ENCODE data around the gene GFRAL.

Gene GFRAL

DNA sequence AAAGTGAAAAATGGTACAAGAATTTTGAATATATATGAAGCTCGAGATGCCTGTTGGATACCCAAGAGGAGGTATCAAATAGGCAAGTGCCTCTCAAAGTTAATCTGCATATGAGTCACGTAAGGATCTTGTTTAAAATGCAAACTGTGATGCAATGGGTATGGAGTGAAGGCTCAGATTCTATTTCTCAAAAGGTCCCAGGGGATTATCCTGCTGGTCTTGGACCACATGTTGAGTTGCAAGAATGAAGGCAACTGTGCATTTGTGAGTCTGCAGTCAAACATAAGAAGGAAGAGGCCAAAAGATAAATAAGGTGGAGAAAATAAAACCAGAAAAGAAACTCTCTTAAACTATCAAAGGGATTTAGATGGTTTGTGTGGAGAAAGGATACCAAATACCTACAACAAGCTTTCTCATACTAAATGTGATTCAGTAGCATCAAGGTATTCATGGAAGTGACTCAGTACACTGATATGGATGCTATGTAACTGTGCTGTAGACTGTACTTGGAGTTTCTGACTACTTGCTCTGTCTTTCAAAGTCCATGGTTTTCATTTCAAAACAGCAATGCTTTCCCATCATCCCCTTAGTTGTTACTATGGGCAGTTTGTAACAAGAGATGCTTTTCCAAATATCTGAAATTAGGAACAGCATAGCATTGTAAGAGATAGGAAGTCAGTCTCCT is 106.3 kb downstream of the GFRAL start:
- no peak for DNase-seq (ENCODE audit: low read depth)

DNA sequence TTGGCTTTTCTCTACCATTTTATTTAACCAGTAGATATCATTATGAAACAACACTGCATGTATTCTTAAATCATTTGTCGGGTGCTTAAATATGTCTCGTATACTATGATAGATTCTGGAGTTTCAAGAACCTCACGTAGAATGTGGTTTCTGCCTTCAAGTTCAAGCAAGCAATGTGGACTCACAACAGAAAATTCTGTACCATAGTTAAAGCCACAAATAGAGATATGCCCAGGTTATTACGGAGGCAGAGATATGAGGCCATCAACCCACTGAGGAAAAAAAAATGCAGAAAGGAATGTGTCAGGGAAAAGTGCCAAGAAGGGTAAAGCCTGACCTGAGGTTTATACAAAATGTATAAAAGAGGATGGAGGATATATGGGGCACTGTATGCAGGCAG is 109.9 kb downstream of the GFRAL start:
- DNase-seq (ENCODE audit: low read depth) = no peak

DNA sequence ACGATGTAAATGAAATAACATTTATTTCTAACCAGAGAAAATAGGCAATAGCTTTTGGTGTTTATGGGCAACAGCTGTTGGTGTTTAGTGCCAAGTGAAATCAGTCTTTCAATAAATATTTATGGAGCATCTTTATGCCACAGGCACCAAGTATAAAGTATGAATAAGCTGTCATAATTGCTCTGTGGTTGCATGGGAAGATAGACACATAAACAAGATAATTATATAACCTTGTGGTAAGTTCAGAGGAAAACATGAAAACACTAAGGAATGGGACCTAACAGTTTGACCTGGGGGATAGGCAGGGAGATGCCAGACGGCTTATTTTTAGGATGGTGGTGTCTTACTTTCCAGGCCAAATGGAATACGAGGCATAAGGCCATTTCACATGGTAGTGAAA is 110.9 kb downstream of the GFRAL start:
- no peak for DNase-seq (ENCODE audit: low read depth)

DNA sequence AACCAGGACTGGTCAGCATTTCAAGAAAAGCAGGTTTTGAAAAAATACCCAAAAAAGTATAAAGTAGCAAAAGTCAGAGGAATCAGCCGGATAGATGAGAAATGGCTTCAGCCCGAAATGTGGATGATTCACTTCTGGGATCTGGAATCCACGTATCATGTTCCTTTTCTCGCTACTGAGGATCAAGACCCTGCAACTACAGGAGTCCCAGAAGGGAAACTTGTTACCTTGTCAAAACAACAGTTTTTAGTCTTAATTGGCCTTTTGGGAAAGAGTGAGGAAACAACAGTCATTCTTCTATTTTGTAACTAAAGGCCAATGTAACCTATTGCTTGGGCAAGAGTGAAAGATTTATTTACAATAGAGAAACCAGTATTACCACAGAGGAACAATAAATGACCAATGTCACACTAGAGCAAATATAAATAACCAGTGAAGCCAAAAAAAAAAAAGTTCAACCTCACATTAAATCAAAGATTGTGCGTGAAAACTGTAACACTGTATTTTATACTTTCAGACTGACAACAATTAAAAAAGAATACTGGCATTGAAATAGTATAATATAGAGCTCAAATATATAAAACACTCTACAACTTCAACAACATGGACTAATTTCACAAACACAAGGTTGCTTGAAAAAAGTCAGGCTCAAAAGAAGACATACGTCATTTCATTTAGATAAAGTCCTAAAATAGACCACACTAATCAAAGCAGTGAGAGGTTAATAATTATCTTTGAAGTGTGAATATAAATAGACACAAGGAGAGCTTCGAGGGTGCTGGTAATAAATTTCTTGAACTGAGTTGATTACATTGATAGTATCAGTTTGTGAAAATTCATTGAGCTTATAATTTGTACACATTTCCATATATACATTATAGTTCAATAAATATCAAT is 116.2 kb downstream of the GFRAL start:
- no peak for DNase-seq (ENCODE audit: low read depth)

DNA sequence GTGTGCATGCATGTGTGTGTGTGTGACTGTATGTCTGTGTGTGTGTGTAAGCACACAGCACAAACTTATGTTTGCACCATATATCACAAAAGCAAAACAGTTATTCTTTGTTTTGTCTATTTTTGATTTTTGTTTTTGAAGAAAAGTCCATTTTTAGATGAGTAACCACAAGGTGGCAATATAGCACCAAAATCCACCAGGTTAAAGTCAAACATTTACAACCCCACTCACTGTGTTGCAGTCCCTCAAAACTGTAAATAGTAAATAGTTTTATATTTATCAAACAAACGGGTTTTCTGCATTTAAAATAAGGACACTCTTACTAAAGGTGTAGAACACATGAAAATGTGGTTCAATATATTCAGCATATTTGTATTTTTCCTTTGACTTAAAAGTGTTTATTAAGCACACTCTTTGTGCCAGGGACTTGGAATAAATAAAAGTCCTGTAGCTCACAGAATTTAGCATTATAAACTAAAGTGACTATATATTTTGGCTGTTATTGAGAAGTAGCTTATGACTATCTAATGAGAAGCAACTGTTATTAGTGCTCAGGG is 118.5 kb downstream of the GFRAL start:
- no peak for DNase-seq (ENCODE audit: low read depth)

DNA sequence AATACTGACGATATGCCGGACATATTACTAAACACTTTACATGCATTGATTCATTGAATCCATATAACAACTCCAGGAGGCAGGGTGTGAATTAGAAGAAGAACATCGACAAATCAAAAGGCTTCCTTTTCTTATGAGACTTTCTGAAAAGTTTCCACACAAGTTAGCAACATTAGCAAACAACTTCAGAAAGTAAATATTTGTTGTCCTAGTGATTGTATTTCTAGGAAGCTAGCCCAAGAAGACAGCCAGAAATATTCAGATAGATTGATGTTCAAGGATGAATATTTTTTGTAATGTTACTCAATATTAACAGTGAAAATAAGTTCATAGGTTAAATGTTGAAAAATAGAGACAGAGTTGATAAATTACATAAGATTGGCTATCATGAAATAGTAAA is 120.6 kb downstream of the GFRAL start:
- DNase-seq (ENCODE audit: low read depth) = no peak

DNA sequence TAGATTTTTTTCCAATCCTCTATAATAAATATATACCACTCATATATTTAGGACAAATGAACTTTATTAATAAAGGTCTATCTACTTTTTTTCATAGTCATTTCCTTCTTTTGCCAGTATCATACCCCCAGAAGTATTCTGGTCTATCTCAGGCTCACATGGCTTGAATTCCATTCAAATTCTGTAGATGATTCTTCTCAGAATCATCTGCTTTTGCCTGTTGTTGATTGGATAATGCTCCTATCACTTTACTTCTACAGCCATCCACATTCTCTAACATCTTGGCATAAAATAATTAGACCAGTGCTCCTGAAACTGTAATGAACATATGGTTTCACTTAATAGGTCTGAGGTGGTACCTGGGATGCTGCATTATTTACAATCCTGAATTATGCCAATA is 121.2 kb downstream of the GFRAL start:
- DNase-seq (ENCODE audit: low read depth) = no peak

DNA sequence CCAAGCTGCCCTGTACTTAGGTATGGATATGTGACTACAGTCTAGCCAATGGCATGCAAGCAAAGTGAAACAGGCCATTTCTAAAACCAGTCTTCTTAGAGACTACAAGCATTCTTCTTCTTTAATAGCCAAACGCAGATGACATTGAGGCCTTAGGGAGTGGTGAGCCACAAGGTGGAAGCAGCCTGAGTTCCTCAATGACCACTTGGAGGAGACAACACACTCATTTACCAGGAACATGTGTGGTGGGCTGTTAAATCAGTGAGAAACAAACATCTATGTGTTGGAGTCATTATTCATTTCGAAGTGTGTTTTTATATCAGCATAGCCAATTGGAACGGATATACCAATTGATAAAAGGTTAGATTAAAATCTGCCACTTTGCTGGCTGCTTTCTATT is 122.0 kb downstream of the GFRAL start:
- DNase-seq (ENCODE audit: low read depth) = no peak

DNA sequence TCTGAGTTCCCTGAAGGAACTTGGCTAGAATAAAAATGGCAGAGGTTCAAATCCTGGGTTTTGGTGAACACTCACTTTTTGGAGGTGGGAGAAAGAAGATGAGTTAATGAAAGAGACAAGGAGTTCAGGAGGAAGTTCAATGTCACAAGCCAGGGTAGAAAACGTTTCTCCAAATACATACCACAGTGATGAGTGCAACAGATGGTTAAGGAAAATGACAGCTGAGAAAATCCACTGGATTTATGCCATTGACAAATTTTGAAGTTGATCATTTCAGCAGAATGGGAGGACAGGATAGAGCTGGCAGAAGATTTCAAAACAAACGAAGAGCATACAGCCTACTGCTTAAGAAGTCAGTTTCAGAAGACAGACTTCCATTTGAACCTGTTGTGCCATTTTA is 122.7 kb downstream of the GFRAL start:
- no peak for DNase-seq (ENCODE audit: low read depth)
